Endometrial microvascular endothelial cells (primary cell): Measurements from ENCODE around the gene EPHA3. TPM values are rescaled to one million over a fixed set of nuclear protein-coding genes. Genes with fewer than 3 reads are reported as not detected.

ENCODE experiments used
- in situ Hi-C: cut with HindIII; loops from 2 replicates; pipeline ENCODE4 v1.10.0; 2017; ENCODE audit warnings: low sequenced_read_pairs, low pct_unique_long_range_greater_than_20kb; ENCODE audit errors: inconsistent ontology term
- total RNA-seq: library from RNA; depleted of rRNA; stranded (reverse); fragments of >200 nt; gene quantifications from one replicate; pipeline ENCODE4 v1.2.3, GENCODE V29; 2015; ENCODE audit errors: inconsistent ontology term

The EPHA3 gene
- total RNA-seq, 1 donor from 2014 or later = 0.19 TPM

GRCh38 chr3:89216016-89216739 lies 108.8 kb downstream of the EPHA3 start:
- in situ Hi-C loops = no loop called here

DNA sequence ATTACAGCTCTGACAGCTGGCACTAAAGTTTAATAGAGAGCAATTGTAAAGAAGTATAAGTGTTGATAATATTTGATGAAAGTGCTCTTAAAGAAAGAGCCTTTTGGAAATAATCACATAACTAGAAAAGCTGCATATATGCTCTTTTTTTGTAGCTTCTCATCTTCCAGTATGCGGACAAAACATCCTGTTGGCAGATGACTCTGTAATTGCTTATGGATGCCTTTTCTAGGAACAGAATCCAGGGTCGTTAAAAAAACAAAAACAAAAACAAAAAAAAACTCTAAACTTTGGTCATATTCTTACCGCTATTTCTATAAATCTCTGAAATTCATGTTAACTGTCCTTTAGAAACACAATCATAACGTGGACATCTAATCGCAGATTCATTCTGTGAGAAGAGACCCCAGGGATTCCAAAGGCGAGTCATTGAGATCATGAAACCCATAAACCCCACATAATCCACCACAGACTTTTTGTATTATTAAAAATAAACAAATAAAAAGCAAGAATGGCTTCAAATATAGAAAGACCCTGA lies 109.8 kb downstream of the EPHA3 start:
- in situ Hi-C loops = no loop called here

DNA sequence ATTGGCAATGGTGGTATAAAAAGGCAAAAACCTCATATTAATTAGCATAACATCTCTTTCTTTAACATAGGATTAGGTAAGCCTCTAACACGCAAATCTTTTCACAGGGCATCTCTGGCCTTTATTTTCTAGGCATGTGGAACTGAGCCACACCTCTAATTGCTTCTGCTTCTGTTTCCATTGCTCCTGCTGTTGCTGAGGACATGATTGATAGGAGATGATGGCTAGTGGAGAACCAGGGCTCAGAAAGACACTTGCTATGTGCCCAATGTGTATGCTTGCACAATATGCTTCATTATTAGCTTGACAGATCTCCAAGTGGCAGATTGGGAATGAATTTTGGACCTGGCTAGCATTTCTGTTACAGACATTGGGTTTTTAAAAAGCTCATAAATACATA lies 114.5 kb downstream of the EPHA3 start:
- in situ Hi-C loops = no loop called here

GRCh38 chr3:89223188-89223587 lies 115.8 kb downstream of the EPHA3 start:
- in situ Hi-C loops = no loop called here

DNA sequence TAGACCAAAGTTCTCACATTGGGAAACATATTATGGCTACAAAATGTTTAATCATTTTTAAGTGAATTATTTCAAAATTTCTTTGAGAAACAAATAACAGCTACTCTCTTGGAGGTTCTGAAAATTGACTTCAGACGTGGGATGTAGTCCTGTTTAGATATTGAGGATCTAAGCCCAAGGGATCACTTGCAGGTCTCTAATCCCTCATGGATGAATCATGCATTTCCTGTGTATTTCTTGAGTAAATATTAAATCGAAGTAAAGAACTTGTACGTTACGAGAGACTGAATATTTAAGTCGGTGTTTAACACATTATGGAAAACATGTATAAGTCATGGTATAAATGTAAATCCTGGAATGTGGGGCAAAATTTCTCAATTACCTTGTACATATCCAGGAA lies 119.8 kb downstream of the EPHA3 start:
- in situ Hi-C loops = no loop called here

DNA sequence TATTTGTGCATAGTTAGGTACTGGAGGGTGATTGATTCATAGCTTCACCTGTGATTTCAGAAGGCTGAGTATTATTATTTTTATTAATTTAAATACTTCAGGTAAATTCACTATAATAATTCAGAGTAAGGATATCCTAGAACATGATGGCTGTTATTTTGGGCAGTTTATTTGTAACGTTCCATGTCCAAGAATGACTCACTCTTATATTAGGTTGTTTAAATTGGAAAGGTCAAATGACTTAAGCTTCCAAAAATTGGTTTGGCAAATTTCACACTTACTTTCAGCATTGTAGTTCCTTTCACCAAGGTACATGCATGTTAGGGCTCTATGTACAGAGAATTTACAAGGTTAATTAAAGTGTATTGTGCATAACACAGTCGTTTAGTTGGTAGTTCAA lies 120.2 kb downstream of the EPHA3 start:
- in situ Hi-C loops = no loop called here

DNA sequence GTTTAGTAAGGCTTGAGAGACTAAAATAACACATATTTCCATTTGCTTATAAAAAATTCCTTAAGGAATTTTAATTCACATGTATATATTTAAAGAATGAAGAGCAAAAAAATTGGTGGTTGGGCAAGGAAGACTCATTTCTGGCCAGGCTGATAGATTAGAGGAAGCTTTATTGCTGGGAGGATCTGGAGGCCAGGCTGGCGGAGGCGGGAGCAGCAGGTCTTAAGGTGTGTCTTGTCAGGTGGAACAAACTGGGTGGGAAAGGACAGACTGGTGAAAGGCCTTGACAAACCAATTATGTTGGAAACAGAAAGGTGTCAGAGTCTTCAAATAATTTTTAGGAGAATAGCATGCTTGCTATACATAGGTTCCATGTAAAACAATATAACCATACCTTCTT lies 124.7 kb downstream of the EPHA3 start:
- in situ Hi-C loops = no loop called here

DNA sequence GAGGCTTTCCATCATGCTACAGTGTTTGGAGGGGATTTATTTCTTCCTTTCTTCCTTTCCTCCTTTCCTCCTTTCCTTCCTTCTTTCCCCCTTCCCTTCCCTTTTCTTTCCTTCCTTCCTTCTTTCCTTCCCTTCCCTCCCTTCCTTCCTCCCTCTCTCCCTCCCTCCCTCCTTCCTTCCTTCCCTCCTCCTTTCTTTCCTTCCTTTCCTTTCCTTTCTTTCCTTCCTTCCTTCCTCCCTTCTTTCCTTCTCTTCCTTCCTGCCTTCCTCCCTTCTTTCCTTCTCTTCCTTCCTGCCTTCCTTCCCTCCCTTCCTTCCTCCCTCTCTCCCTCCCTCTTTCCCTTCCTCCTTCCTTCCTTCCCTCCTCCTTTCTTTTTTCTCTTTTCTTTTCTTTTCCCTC lies 127.2 kb downstream of the EPHA3 start:
- in situ Hi-C loops = no loop called here

GRCh38 chr3:89238846-89239245 lies 131.4 kb downstream of the EPHA3 start:
- in situ Hi-C loops = no loop called here

DNA sequence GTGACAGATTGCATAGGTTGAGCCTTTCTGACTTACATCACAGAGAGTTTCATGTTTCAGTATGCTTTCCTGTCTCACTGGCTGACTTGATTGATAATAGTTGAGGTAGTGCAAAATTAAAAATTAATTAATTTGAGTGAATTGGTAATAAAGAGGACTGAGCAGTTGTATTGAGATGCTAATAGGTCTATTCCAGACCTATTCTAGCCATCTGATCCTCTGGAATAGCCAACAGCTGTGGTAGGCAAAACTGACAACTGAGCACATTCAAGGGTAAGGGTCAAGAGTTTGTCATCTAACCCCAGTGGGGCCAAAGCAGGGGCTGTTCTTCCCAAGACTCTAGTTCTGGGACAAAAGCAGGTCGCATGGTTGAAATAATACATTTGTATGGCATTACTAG lies 132.4 kb downstream of the EPHA3 start:
- in situ Hi-C loops = no loop called here

DNA sequence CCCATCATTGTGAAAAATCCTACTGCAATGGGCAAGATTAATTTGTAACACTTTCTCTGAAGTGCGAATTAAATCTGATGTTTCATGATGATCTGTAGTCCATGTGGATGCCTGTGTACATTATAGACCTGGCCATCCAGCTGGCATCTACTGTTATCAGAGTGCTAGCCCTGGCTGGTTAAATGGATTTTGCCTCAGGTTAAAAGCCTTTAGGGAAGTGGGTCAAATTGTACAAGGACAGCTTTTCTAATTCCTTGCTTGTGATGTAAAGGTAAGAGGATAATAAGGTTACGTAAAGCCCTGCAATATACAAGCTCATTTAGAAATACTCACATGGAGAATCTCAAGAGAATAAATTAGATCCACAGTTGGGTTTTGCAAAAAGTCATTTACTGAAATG lies 138.2 kb downstream of the EPHA3 start:
- in situ Hi-C loops = no loop called here

DNA sequence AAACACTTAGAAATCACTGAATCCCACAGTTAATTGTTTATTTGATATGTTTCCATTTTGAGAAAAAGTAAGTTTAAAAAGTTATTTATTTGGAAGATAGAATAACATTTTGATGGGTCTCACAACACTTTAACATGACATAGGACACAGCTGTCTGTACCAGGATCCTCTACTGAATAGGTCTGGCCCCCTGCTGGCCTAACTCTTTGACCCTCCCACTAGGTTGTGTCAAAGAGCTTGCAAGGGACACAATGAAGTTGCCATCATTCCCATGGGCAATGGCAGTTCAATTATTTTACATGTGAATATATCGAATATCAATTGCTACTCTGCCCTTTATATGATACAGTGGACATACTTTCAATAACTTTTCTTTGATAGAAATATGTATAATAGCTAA lies 138.9 kb downstream of the EPHA3 start:
- in situ Hi-C loops = no loop called here

- in situ Hi-C loops = no loop called here
These were observed 143.3 kb downstream of the EPHA3 start for GRCh38 chr3:89250742-89251141.

DNA sequence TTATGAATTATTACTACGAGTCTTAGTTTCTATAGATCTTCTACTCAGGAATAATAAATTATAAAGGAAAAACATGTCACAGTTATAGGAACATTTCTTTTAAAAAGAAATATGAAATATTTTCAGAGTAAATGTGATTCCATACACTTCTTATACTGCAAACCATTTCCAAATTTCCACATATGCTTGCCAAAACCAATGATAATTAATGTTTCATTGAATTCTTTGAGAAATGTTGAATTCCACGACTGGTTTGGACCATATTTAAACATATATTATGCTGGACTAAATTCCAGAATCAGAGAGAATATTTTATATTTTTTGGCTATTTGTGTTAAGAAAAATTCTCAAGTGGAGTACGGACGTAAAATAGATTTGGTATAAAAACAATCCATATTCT lies 144.6 kb downstream of the EPHA3 start:
- in situ Hi-C loops = no loop called here

- in situ Hi-C loops = no loop called here
These were observed 145.4 kb downstream of the EPHA3 start for GRCh38 chr3:89252860-89253259.

- in situ Hi-C loops = no loop called here
These were observed 149.0 kb downstream of the EPHA3 start for GRCh38 chr3:89256395-89256794.

GRCh38 chr3:89256882-89257281 lies 149.5 kb downstream of the EPHA3 start:
- in situ Hi-C loops = no loop called here

DNA sequence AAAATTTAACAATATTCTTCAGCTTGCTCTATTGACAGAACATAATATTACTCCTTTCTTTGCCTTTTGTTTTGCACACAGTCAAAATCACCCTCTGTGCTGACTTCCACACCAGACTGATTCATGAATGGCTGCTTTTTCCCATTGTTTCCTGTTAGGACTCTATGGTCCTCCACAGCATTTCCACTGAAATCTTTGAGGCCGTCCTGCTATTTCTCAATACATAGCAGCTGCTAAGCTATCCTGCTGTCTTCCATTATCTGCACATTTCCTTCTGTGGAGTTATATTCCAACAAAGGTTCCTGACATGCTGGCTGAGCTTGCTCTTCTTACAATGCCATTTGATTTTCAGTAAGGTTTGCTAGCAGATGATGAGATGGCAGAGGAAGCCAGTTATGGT lies 153.3 kb downstream of the EPHA3 start:
- in situ Hi-C loops = no loop called here

- in situ Hi-C loops = no loop called here
These were observed 154.3 kb downstream of the EPHA3 start for GRCh38 chr3:89261673-89262072.

DNA sequence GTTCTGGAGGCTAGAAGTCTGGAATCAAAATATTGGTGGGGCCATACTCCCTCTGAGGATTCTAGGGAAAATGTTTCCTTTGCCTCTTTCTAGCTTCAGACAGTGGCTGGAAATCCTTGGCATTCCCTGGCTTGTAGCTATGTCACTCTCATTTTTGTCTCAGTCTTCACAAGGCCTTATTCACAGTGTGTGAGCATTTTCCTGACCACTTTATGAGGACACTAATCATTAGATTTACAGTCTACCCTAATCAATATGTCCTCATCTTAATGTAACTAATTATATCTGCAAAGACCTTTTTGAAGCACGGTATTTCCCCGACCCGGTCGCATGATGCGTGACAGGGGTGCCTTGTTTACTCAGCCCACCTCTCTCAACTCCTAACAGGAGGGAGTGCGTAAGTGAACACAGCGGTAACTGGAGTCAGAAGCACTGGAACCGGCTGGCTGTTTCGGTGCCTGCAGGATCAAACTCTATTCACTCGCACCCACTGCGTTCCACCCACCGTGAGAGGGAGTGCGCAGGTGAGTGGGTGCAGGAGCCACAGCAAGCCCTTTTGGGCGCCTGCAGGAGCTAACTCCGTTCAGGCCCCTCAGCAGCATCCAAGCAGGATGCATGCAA lies 155.0 kb downstream of the EPHA3 start:
- in situ Hi-C loops = no loop called here
